K562 (cell line): ENCODE results near the gene SUB1. TPM values are rescaled to one million over a fixed set of nuclear protein-coding genes. Genes with fewer than 3 reads are reported as not detected.

Experiments
- ATAC-seq: fragments of 200-7000 bp; cut with Tn5 transposase; 3 replicates; pipeline ENCODE4 v1.9.1; 2020; ENCODE audit warnings: moderate library complexity
- BruUV-seq: library from RNA; stranded (reverse); fragments of 400-500 nt; replicated peaks from 2 replicates; lab custom pipeline; 2021; lab: Mats Ljungman, UMichigan
- CTCF ChIA-PET: fragments of 300-600 bp; formaldehyde crosslinking; extraction: SDS; loops from one replicate; lab custom pipeline; 2021; ENCODE audit warnings: low intra/inter-chr PET ratio; lab: Yijun Ruan, JAX
- POLR2A ChIA-PET: fragments of 300-600, 350-650 bp; sonication (Branson Sonifier 250); formaldehyde crosslinking; extraction: SDS; loops from one replicate; lab custom pipeline; 2021; ENCODE audit warnings: antibody characterized with exemption, inconsistent platforms; lab: Yijun Ruan, JAX
- DNase-seq, 4 experiments: peaks; one replicate each; pipeline versions ENCODE4 v3.0.0 to v3.0.0-alpha.2; 2011 to 2018; ENCODE audit warnings: low spot score in 3 of 4, mixed read lengths in 3 of 4; ENCODE audit errors: extremely low read depth in 1 of 4
- FAIRE-seq: peaks from 2 replicates; lab custom pipeline; 2011; peaks lifted over from hg19 to GRCh38; lab: Jason Lieb, UNC
- H2AFZ ChIP-seq: 2 replicates; pipeline ENCODE4 v1.6.0; 2011; ENCODE audit warnings: low read depth, low read length, control low read depth, inconsistent platforms
- H3K27ac ChIP-seq: fragments of 200-600 bp; 3 replicates; pipeline ENCODE4 v1.8.0; 2011; ENCODE audit warnings: low read depth, mild to moderate bottlenecking, control low read depth, inconsistent platforms, low read length, moderate library complexity, mixed read lengths; ENCODE audit errors: extremely low read depth
- H3K27me3 ChIP-seq, 2 experiments: fragments of 300-600 bp in 1 of 2; 2 replicates in 1 of 2; 3 replicates in 1 of 2; pipeline versions ENCODE4 v1.6.0 to v1.8.0; 2011; ENCODE audit warnings: inconsistent platforms in 2 of 2, low read length in 2 of 2, mild to moderate bottlenecking in 1 of 2, mixed read lengths in 1 of 2, moderate library complexity in 1 of 2; ENCODE audit not compliant: control insufficient read depth in 2 of 2, insufficient read depth in 2 of 2
- H3K36me3 ChIP-seq: fragments of 300-600 bp; 3 replicates; pipeline ENCODE4 v1.8.0; 2011; ENCODE audit warnings: mild to moderate bottlenecking, low read length, inconsistent platforms; ENCODE audit not compliant: control insufficient read depth, insufficient read depth
- H3K4me1 ChIP-seq, 2 experiments: fragments of 200-600 bp in 1 of 2; replicated peaks in 1 of 2; 2 replicates in 1 of 2; 3 replicates in 1 of 2; pipeline versions ENCODE4 v1.5.1 to v1.8.0; 2011; ENCODE audit warnings: inconsistent platforms in 2 of 2, low read length in 2 of 2, mild to moderate bottlenecking in 1 of 2, mixed read lengths in 1 of 2, moderate library complexity in 1 of 2; ENCODE audit not compliant: control insufficient read depth in 2 of 2, insufficient read depth in 2 of 2
- H3K4me2 ChIP-seq: 2 replicates; pipeline ENCODE4 v1.6.1; 2011; ENCODE audit warnings: low read length, control low read depth, inconsistent platforms, mixed read lengths; ENCODE audit not compliant: insufficient read depth
- H3K4me3 ChIP-seq: fragments of 200-600 bp; sonication (generic), shearing (Covaris generic); 2 replicates; pipeline ENCODE4 v1.5.1; 2016; ENCODE audit warnings: control low read depth, inconsistent platforms
- H3K79me2 ChIP-seq: fragments of 200-600 bp; 3 replicates; pipeline ENCODE4 v1.8.0; 2011; ENCODE audit warnings: low read length, inconsistent platforms; ENCODE audit not compliant: control insufficient read depth, insufficient read depth
- H3K9ac ChIP-seq, 2 experiments: 2 replicates each; pipeline versions ENCODE4 v1.6.0 to v1.6.1; 2011; ENCODE audit warnings: low read depth in 2 of 2, low read length in 2 of 2, control low read depth in 1 of 2, inconsistent platforms in 1 of 2, mild to moderate bottlenecking in 1 of 2, mixed read lengths in 1 of 2; ENCODE audit not compliant: insufficient read depth in 1 of 2
- H3K9me1 ChIP-seq: one replicate; pipeline ENCODE4 v1.6.0; 2011; ENCODE audit warnings: inconsistent platforms, mild to moderate bottlenecking, low read length, moderate library complexity; ENCODE audit not compliant: control insufficient read depth, insufficient read depth
- H3K9me3 ChIP-seq: replicated peaks from 2 replicates; pipeline ENCODE4 v1.5.1; 2011; ENCODE audit warnings: low read depth, low read length, inconsistent platforms; ENCODE audit not compliant: control insufficient read depth, insufficient read depth
- H4K20me1 ChIP-seq: replicated peaks from 2 replicates; pipeline ENCODE4 v1.6.1; 2011; ENCODE audit warnings: low read length, inconsistent platforms, mixed read lengths; ENCODE audit not compliant: control insufficient read depth, insufficient read depth
- CEBPB ChIP-seq: fragments of 450-650 bp; IDR thresholded peaks from 2 replicates; pipeline ENCODE4 v1.6.1; 2016; ENCODE audit warnings: missing genetic modification characterization, missing compliant biosample characterization
- CEBPG ChIP-seq, 3 experiments: fragments of 200-800 bp in 1 of 3; sonication (Bioruptor generic) in 1 of 3; sonication (generic) in 1 of 3; formaldehyde crosslinking in 1 of 3; IDR thresholded peaks in 2 of 3; conservative IDR thresholded peaks in 1 of 3; 2 replicates each; pipeline versions ENCODE4 v1.6.1 to v1.8.0; 2016 to 2022; ENCODE audit warnings: missing compliant biosample characterization in 2 of 3, missing genetic modification characterization in 2 of 3, mild to moderate bottlenecking in 1 of 3, missing genetic modification reagents in 1 of 3
- MYC ChIP-seq, 2 experiments: fragments of 250-450 bp in 1 of 2; sonication (Bioruptor Pico) in 1 of 2; IDR thresholded peaks; 2 replicates each; pipeline versions ENCODE4 v1.5.1 to v1.6.1; 2012 to 2021; ENCODE audit warnings: low read depth in 2 of 2, borderline replicate concordance in 1 of 2, improper control_type of control experiment in 1 of 2, low read length in 1 of 2, mild to moderate bottlenecking in 1 of 2, moderate library complexity in 1 of 2
- NR2F6 ChIP-seq: fragments of 450-650 bp; formaldehyde crosslinking; IDR thresholded peaks from 2 replicates; pipeline ENCODE4 v1.4.0; 2020; ENCODE audit warnings: mild to moderate bottlenecking
- RHOXF2B ChIP-seq: fragments of 250-450 bp; sonication (Bioruptor Pico); conservative IDR thresholded peaks from 2 replicates; pipeline ENCODE4 v1.5.1; 2021
- ZFPM2 ChIP-seq: fragments of 250-450 bp; sonication (Bioruptor Pico); IDR thresholded peaks from 2 replicates; pipeline ENCODE4 v1.5.1; 2022; ENCODE audit warnings: mild to moderate bottlenecking
- ZNF740 ChIP-seq, 3 experiments: fragments of 200-800 bp in 1 of 3; sonication (Bioruptor generic) in 1 of 3; sonication (generic) in 1 of 3; formaldehyde crosslinking in 1 of 3; IDR thresholded peaks; 2 replicates each; pipeline versions ENCODE4 v1.6.1 to v1.8.0; 2016 to 2022; ENCODE audit warnings: mild to moderate bottlenecking in 2 of 3, missing compliant biosample characterization in 2 of 3, missing genetic modification characterization in 2 of 3, missing genetic modification reagents in 1 of 3
- WGBS: fragments of 100-300 bp; shearing (Covaris generic); methylation state at CpG from one replicate; pipeline ENCODE4 v1.1.6; 2016; ENCODE audit warnings: low coverage, mixed read lengths; ENCODE audit not compliant: insufficient coverage; ENCODE audit errors: missing lambda C conversion rate; 5-methylcytosine and 5-hydroxymethylcytosine counted together
- in situ Hi-C: fragments of 300-500 bp; cut with MboI; formaldehyde crosslinking; loops from 4 replicates; pipeline ENCODE4 v1.15.0; 2018; ENCODE audit warnings: inconsistent platforms, mixed read lengths
- intact Hi-C: fragments of 100-400 bp; cut with micrococcal nuclease; formaldehyde crosslinking; loops from 2 replicates; pipeline ENCODE4 v1.14.2; 2022
- polyA plus RNA-seq, 8 experiments: library from polyadenylated mRNA; depleted of rRNA in 4 of 8; stranded (reverse) in 5 of 8; unstranded in 3 of 8; fragments of >200 nt; fragmentation: Nextera tagmentation in 2 of 8; fragmentation: Illumina TruSeq in 1 of 8; extraction: Ambion mirVana in 2 of 8; extraction: Trizol in 1 of 8; gene quantifications; 2 replicates each; pipeline versions ENCODE4 v1.2.1 to v1.2.3, GENCODE V29; 2011 to 2014; ENCODE audit warnings: inconsistent platforms in 1 of 8, missing spikeins in 1 of 8
- total RNA-seq, 7 experiments: library from RNA; depleted of rRNA in 6 of 7; stranded (reverse); fragments of >200 nt in 6 of 7; fragmentation: Illumina TruSeq in 2 of 7; extraction: Trizol in 2 of 7; gene quantifications; 2 replicates each; pipeline versions ENCODE4 v1.2.1 to v1.2.3, GENCODE V29; 2011 to 2021; ENCODE audit warnings: low replicate concordance in 1 of 7

SUB1 gene
- total and polyA plus RNA-seq, 9 of the 15 experiments (the other 6 are each of a cell fraction or from before 2014, with no cell fraction given) = 336 to 1,031 (median 700) TPM

GRCh38 chr5:32621256-32621655 lies 35.9 kb downstream of the SUB1 start:
- Histone ChIP-seq H3K27me3 (peaks cover 20 to 27% of the 10 kb centered on the region in 2 experiments), H3K79me2 (no peaks in the 10 kb centered on the region), H3K36me3 (no peaks in the 10 kb centered on the region), H2AFZ (no peak overlapping the region), H3K4me3 (no peak overlapping the region), H3K9ac (no peak overlapping the region), H3K9me1 (no peaks in the 10 kb centered on the region), H3K9me3 (no peaks in the 10 kb centered on the region), H4K20me1 (no peaks in the 10 kb centered on the region), H3K4me1 (no peaks in the 10 kb centered on the region), H3K27ac (no peak overlapping the region), H3K4me2 (no peak overlapping the region)
- DNase-seq = no peak
- POLR2A ChIA-PET = no interaction called here
- CTCF ChIA-PET = no interaction called here
- no peak for ATAC-seq
- FAIRE-seq = no peak
- intact Hi-C loops (loop anchor here (10.0 kb wide), 1 partner anchor 794 kb away; no protein-coding TSS in a partner anchor), in situ Hi-C loops (loop anchor here (25.0 kb wide), 1 partner anchor 1034 kb away; no protein-coding TSS in a partner anchor)
- WGBS = under 1% methylated on average over 8 of the region's 8 CpGs
- no TSS peak for BruUV-seq
- TF ChIP-seq NR2F6 = no peak
- no peak for TF ChIP-seq ZNF740 (CRISPR knock-in tag; IDR thresholded peaks at IDR 0.05)
- TF ChIP-seq ZNF740 (tag; IDR thresholded peaks at IDR 0.05) = no peak
- TF ChIP-seq, all 486 proteins: peak for 0

GRCh38 chr5:32625106-32625505 lies 39.7 kb downstream of the SUB1 start:
- intact Hi-C loops (loop anchor here (10.0 kb wide), 1 partner anchor 790 kb away; no protein-coding TSS in a partner anchor), in situ Hi-C loops (no loop called here)
- H3K4me2 ChIP-seq = no peak overlapping the region
- BruUV-seq = no TSS peak
- CTCF ChIA-PET = no interaction called here
- WGBS = 2% methylated on average over 3 of the region's 3 CpGs
- TF ChIP-seq MYC (IDR thresholded peaks at IDR 0.05; ENCODE audit: low read depth, low read length) (no peak), MYC (CRISPR knock-in tag; IDR thresholded peaks at IDR 0.05; ENCODE audit: borderline replicate concordance, low read depth) (no peak), RHOXF2B (CRISPR knock-in tag) (no peak), CEBPB (tag) (peak; percentile 60; the same call in 1 of the 2 replicates), ZFPM2 (no peak), CEBPG (CRISPR knock-in tag; IDR thresholded peaks at IDR 0.05) (no peak), CEBPG (tag; conservative IDR thresholded peaks at IDR 0.05 in 1 of 2, IDR thresholded peaks at IDR 0.05 in 1 of 2) (peak in 1 of 2 experiments; percentile 28; a peak in 1 of 4 replicates)
- H3K4me1 ChIP-seq = no peaks in the 10 kb centered on the region
- no peak overlapping the region for H3K9ac ChIP-seq
- H3K9me1 ChIP-seq = no peaks in the 10 kb centered on the region
- no peak overlapping the region for H3K4me3 ChIP-seq
- no peaks in the 10 kb centered on the region for H3K9me3 ChIP-seq
- H2AFZ ChIP-seq = no peak overlapping the region
- POLR2A ChIA-PET = no interaction called here
- H4K20me1 ChIP-seq = no peaks in the 10 kb centered on the region
- FAIRE-seq = no peak
- no peaks in the 10 kb centered on the region for H3K79me2 ChIP-seq
- peaks cover 20 to 38% of the 10 kb centered on the region in 2 experiments for H3K27me3 ChIP-seq
- DNase-seq = no peak
- no peak for ATAC-seq
- H3K27ac ChIP-seq = no peak overlapping the region
- no peaks in the 10 kb centered on the region for H3K36me3 ChIP-seq
